Islet of Langerhans (tissue), 1 donor: ENCODE measurements around the gene KCNH1.

Experiments
- FAIRE-seq: peaks from one replicate; lab custom pipeline; 2011; peaks lifted over from hg19 to GRCh38; lab: Jason Lieb, UNC

KCNH1 gene

GRCh38 chr1:210635108-210635507 is 498.8 kb downstream of the KCNH1 start:
- FAIRE-seq: no peak

GRCh38 chr1:210633636-210634035 is 500.3 kb downstream of the KCNH1 start:
- FAIRE-seq: no peak

GRCh38 chr1:210633140-210633539 is 500.8 kb downstream of the KCNH1 start:
- FAIRE-seq: no peak

- no peak for FAIRE-seq
Observed at GRCh38 chr1:210631399-210631798, 502.5 kb downstream of the KCNH1 start.

- no peak for FAIRE-seq
Observed at GRCh38 chr1:210629276-210629675, 504.7 kb downstream of the KCNH1 start.

GRCh38 chr1:210627755-210628154 is 506.2 kb downstream of the KCNH1 start:
- no peak for FAIRE-seq
